NB4 (cell line): ENCODE data around the gene SLC22A23.

ENCODE experiments used
- MYC ChIP-seq: IDR thresholded peaks from 2 replicates; pipeline ENCODE4 v1.6.1; 2011; ENCODE audit warnings: low read depth, low read length
- POLR2A ChIP-seq: IDR thresholded peaks from 2 replicates; pipeline ENCODE4 v1.6.1; 2011; ENCODE audit warnings: mild to moderate bottlenecking; ENCODE audit not compliant: insufficient read length; ENCODE audit errors: extremely low read depth
- TF ChIP-seq, protein P1 (sequence below): IDR thresholded peaks from one replicate; pipeline ENCODE4 v1.5.1; 2012; ENCODE audit warnings: low read depth, low read length
- TF ChIP-seq, protein P2 (sequence below): IDR thresholded peaks from 2 replicates; pipeline ENCODE4 v1.6.1; 2011; ENCODE audit warnings: low read depth, low read length

- TF ChIP-seq MYC (no peak), POLR2A (no peak)
- TF ChIP-seq, protein P1, sequence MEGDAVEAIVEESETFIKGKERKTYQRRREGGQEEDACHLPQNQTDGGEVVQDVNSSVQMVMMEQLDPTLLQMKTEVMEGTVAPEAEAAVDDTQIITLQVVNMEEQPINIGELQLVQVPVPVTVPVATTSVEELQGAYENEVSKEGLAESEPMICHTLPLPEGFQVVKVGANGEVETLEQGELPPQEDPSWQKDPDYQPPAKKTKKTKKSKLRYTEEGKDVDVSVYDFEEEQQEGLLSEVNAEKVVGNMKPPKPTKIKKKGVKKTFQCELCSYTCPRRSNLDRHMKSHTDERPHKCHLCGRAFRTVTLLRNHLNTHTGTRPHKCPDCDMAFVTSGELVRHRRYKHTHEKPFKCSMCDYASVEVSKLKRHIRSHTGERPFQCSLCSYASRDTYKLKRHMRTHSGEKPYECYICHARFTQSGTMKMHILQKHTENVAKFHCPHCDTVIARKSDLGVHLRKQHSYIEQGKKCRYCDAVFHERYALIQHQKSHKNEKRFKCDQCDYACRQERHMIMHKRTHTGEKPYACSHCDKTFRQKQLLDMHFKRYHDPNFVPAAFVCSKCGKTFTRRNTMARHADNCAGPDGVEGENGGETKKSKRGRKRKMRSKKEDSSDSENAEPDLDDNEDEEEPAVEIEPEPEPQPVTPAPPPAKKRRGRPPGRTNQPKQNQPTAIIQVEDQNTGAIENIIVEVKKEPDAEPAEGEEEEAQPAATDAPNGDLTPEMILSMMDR, result no peak
- TF ChIP-seq, protein P2, sequence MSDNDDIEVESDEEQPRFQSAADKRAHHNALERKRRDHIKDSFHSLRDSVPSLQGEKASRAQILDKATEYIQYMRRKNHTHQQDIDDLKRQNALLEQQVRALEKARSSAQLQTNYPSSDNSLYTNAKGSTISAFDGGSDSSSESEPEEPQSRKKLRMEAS, result no peak
Observed at GRCh38 chr6:3222506-3223038, 234.3 kb downstream of the SLC22A23 start.
